RPMI8226 (cell line): ENCODE data around the gene AP1B1.
A peak's percentile ranks its signal among the peaks of the same experiment; 100 is the strongest.
"Not testable (repeated sequence)": the region's sequence is repeated elsewhere in the genome, so short reads cannot be mapped to it uniquely, and the experiment has no call there.

Source experiments
- DNase-seq: peaks from one replicate; pipeline ENCODE4 v3.0.0-alpha.2; 2015

Gene AP1B1

DNA sequence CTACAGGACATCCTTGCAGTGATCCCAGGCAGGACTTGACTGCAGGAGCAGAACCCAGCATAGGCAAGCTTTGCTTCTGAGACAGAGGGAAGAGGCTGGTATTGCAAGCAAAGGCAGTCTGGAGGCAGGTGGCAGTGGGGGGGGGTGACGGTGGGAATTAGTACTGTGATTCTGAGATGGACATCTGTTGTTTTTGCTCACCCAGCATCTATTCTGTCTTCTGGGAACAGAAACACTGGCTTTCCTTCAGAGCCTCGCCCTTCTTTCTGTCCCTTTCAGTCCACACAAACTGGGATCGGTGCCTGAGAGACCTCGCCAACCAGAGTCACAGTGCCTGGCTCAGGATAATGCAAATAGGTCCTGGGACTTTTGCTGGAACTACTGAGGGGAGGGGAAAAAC, 41.7 kb downstream of the AP1B1 start:
- no peak for DNase-seq

DNA sequence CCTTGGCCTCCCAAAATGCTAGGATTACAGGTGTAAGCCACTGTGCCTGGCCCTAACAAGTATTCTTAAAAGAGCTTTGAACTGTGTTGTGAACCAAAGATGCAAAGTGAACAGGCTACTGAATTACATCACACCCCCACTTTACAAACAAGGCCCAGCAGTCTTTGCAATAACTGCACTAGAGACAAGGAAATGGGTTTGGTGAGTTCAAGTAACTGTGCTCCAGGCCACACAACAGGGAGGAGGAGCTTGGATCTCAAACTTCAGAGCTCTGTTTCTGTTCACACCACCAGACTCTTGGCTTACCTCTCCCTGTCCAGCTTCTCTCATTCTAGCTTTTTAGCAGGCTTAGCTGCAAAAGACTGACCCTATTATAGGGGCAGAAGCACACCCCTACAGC, 42.4 kb downstream of the AP1B1 start:
- DNase-seq, result no peak

DNA sequence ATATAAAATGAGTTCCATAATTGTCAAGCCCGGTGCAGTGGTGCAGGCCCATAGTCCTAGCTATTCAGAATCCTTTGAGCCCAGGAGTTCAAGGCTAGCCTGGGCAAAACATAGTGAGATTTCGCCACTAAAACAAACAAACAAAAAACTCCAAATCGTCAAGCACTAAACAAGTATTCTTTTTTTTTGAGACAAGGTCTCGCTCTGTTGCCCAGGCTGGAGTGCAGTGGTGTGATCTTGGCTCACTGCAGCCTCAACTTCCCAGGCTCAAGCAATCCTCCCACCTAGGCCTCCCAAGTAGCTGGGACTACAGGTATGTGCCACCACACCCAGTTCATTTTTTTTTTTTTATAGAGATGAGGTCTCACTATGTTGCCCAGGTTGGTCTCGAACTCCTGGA, 43.5 kb downstream of the AP1B1 start:
- not testable (repeated sequence) for DNase-seq

DNA sequence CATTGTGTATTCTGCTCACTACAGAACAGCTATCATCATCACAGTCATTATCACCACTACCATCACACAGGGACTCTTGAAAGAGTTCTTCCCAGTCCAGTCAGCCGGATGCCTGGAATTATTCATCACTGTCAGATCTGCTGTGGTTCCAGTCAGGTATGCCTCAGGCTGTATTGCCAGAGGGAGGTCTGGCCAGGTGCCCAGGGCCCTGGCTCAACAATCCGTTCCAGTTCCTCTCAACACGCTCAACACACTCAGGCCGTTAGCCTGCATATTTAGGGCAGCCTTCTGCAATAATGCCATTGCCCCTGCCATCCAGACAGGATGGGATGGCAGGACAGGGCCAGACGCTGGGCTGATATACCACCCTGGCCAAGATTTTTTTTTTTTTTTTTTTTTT, 44.2 kb downstream of the AP1B1 start:
- peak; percentile 7 for DNase-seq

DNA sequence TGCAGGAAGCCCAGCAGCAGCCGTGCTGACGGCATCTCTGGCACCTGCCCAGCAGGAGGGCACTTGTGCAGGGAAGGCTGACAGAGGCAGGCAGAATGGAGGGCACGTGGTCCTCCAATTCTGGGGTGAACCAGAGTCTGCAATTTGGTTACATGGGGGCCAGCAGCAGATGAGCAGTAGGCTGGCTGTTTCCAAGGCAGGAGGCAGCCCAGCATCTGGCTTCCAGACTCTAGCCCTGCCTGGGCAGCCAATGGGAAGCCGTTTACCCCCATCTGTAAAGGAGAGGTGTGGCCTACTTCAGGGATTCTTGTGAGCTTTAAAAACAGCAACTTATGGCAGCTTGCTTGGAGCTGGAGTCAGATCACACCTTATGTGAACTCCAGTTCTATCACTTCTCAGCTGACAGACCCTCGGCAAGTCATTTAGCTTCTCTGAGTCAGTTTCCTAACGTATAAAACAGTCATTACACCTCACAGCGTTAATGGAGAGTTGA, 45.0 kb downstream of the AP1B1 start:
- no peak for DNase-seq

DNA sequence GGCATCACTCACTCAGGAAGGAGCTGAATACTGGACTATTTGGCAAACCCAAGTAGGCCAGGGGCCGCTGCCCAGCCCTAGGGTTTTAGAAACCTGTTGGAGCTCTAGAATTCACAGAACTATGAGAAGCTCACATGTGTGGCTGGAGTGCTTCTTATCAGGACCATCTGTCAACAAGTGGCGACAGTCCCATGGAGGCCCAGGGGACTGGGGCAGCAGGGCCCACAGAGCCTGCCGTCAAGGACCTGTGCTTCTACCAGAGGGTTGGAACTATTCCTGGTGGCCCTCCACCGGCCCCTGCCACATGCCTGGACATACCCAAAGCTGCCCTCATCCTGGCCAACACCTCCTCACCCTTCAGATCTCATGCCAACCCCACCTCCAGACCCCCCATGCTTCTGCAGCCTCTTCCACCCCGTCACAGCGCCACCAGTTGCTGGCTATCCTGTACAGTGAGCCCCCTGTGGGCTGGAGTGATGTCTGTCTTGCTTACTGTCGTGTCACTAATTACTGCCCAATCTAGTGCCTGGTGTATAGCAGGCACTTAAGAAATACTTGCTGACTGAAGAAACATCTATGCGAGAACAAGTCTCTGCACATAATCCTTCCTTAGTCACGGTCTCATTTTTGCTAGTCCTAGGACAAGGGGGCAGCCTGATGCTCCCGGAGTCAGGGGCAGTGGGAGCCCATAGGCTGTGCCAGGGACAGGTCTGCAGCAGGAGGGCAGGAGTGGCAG, 45.6 kb downstream of the AP1B1 start:
- DNase-seq, result no peak

DNA sequence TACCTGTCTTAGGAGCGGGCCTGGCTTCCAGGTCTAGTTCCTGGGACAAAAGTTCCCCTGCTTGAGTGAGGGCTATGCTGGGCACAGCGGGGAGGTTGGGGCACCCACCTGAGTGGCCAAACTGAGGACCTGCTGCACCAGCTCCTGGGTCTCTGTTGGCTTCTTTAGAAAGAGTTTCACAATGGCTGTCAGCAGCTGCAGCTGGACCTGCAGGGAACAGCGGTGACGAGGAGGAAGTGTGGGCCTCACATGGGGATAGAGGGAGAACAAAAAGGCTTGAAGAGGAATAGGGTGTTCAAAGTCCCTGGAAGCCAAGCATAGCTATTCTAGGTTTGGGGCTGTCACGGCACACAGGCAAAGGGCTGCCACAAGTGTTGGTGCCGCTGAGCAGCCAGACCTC, 46.2 kb downstream of the AP1B1 start:
- DNase-seq, result no peak

DNA sequence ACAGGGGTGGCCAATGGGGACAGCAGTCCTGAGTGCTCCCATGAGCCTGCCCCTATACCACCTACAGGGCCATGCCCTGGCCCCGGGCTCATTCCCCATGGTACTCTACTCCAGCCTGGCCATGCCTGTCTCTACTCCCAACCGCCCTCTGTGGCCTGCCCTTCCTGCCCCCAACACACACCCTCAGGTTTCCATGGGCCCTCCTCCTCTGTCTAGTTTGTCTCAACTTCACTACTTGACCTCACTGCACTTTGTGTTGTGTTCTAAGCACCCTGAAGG, 46.6 kb downstream of the AP1B1 start:
- DNase-seq, result no peak

DNA sequence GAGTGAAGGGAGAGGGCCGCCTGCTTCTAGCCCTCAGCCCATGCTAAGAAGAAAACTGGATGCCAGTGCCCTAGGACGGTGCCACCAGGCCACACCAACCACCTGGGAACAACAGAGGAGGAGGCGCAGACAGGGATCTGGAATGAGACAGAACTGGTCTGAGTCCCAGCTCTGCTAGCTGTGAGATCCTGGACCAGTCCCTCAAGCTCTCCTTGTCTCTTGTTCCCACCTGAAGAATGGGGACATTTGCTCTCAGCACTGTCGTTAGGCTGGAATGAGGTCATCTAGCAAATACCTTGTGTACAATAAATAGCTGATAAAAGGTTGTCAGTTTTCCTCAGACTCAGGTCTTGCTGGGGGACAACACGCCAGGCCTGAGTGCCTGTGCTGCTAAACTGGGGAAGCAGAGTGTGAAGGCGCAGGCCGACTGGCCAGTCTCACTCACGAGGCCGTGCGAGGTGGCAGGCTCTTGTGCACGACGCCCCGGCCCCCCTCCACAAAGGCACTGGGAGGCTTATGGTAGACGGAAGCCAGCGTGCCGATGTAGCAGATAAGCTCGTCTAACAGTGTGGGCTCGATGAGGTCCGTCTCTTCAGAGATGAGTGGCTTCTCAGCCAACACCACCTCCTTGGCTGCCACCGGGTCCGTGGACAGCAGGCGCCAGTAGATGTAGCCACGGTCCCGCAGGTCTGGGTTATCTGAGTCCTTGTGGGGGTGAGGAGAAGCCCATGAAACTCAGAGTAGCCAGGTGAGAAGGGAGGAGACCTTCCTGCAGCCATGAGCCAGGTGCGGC, 47.1 kb downstream of the AP1B1 start:
- DNase-seq, result no peak

DNA sequence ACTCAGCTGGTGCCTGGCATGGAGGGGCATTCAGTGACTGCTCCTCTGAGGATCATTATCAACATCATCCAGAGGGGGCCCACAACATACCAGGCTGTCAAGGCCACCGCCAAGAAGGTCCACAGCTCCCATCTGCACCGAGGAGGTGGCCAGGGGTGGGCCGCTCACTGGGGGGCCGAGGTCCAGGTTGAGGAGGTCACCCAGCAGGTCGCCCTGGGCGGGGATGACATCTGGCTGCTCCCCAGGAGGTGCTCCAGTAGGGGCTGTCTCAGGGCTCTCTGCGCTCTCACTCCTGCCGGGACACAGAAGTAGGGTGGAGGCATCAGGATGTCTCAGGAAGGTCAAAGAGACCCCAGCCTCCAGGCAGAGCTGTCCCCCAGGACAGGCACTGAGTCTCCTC, 47.8 kb downstream of the AP1B1 start:
- no peak for DNase-seq

DNA sequence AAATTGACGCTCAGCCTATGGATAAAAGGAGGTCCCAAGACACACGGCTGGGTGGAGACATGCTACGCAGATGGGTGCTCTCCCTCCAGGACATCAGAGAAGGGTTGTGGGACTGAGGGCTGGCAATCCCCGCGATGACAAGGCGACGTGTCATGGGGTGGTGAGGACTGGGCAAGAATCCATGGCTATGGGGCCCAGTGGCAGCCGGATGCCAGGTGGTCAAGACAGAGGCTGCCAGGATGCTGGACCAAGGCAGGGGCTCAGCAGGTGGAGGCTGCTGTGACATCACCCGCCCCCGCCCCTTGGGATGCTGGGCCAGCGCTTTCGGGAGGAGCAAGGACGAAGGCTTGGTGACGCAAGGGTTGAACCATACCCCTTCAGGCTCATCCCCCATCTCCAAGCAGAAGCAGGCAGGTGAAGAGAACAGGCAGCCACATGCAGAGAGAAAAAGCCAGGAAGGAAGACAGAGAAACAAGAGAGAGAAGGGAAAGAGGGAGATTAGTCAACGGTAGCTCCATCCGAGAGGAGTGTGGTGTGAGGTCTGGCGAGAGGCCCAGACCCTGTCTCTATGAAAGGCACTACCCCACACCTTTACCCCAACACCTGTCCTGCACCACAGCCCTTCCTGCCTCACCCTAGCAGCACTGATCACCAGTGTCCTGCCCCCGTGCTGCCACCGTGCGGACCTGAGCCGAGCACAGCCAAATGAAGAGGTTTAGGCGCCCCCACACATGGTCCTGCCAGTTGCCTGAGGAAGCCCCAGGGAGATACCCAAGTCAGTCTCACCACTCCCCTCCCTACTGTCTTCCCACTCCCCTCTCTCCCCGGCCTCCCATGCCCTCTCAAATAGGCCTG, 48.8 kb downstream of the AP1B1 start:
- DNase-seq, result no peak

DNA sequence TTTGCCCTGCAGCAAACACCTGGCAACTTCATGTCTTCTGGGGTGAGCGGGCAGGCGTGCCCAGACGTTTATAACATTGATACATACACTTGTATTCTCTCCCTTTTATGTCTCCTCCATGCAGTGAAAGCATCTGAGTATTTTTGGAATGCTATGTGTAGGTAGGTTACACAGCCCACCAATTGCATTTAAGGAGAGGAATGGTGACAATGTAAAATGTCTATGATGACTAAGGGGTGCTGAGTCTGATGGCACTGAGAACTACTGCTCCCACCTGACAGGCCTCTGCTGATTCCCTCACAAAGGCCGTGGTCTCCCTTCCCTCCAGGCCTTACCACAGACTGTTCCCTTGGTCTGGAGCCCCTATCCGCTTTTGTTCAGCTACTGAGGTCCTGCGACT, 50.0 kb downstream of the AP1B1 start:
- DNase-seq, result no peak

DNA sequence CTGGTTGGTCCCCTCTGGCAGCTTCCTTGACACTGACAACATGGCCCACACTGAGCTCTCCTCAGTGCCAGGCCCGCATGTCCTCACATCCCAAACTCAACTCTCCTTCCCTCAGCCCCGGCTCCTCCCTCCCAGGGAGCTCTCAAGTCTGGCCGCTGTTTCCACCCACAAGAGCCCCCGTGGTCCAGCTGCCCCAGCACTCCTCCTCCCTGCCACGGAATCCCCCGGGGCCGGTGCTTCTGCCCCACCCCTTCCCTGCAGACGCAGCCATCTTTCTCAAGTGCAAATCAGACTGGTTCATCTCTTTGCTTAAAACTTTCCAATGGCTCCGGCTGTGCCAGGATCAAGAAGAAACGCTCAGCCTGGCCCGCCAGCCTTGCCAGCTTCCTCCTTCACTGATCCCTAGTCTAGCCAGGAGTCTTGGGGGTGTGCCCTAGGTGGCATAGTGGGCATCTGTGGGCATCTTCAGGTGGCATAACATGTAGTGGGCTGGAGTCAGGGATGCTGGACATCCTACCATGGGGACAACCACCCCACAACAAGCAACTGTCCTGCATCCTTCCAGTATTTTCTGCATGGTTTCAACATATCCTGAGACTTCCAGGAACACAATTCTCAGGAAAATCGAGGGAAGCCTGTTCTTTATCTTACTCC, 50.6 kb downstream of the AP1B1 start:
- DNase-seq, result no peak

DNA sequence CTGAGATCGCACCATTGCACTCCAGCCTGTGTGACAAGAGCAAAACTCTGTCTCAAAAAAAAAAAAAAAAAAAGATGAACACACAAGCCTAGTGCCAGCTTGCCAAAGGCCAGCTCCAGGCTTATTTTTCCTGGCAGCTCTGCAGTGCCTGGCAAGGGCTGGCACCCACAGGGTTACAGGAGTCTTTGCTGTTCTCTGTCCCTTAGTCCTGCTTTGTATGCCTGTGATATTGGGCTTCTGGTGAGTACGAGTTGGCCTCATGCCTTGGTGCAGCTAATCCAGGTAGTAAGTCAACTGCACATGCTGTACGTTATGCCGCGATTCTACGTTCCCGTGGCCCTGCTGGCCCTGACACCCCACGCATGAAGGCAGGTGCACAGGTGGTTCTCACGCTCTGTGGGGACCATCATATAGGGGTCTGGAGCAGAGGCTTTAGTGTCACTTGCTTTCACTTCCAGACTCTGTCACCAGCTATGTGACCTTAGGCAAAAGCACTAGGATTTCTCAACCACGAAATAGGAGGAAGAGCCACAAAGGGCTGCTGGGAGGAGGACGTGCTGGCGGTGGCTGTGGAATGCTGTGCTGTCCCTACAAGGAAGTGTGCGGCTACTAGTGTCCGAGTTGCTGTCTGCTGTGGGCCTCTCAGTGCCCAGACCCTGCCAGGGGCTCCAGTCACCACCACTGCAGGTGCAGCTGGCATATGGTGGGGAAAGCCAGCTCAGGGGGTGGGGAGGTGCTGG, 51.4 kb downstream of the AP1B1 start:
- no peak for DNase-seq

DNA sequence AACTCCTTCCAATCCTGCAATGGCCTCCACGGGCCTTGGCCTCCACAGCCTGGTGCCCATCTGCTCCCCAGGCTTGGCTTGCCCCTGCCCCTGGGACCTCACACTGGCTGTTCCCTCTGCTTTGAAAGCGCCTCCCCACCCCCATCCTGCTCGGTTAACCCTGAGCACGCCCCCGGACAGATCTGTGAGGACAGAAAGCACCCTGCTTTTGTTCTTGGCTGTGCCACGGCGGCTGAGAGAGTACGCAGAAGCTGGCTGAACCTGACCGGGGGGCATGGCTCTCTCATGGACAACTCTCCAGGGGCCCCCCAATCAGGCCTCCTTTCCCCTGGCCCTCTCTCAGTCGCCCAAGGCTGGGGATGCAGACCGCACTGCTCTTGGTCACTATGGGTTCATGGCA, 52.7 kb downstream of the AP1B1 start:
- DNase-seq, result no peak

DNA sequence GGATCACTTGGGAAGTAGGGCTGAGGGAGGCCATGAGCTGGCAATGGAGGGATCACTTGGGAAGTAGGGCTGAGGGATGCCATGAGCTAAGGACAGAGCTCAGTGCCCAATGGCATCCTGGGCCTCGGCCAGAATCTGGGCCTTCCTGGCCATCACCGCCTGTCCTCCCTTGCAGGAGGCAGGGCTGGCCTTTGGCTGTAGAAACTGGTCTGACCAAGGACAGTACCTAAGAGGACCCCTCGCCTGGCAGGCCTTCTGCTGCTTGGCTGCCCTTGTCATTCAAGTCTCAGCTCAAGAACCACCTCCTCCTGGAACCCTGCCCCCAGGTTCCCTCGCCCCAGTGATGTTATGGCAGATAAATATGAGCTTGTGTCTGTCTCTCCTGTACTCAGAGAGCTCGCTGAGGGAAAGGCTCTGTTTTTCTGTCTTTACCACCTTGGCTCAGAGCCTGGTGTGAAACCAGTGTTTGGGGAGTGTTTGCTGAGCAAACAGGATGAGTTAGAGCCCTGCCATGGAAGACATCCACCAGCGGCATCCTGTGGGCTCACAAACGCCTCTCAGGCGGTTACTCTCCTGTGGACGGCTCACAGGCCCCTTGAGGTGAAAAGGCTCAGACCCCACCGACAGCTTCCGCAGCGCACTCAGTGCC, 53.5 kb downstream of the AP1B1 start:
- no peak for DNase-seq

DNA sequence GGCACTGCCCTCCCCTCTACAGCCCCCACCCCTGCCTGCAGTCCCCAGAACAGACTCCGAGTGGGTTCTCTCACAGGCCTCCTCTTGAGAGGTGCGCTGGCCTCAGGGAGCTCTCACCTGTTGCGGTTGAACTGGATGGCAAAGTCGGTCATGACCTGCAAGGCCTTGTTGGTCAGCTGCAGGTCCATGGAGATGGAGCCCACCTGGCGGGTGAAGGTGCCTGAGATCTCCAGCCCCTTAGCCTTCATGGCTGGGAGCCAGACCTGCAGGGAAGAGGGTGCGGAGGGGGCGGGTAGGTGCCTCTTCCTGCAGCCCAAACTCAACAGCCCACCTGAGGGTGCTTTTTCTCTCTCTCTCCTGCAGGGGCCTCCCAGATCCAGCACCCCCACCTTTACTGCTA, 54.2 kb downstream of the AP1B1 start:
- no peak for DNase-seq

DNA sequence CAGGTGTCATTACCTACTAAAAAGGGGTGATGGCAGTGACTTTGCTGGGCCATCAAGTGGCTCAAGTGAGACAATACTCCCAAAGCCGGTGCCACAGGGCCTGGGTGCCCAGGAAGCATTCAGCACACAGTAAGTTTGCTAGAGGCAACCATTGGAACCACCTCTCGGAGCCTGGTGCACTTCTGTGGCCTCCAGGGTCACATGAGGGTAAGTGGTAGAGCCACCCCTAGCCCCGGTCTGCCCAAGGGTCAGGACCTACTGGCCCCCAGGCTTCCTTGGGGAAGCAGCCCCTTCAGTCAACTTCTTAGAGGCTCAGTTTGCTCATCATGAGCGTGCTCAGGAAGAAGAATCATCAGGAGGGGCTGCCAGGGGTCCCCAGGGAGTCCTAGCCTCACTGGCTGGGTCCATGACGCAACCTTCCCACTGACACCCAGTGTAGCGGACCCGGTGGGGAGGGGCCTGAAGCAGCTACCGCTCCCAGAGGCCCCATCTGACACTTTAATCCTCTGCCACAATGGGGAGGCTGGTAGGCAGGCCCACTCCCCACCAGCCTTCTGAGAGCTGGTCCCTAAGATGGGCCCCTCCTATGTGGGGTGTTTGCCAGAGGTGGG, 55.4 kb downstream of the AP1B1 start:
- no peak for DNase-seq

DNA sequence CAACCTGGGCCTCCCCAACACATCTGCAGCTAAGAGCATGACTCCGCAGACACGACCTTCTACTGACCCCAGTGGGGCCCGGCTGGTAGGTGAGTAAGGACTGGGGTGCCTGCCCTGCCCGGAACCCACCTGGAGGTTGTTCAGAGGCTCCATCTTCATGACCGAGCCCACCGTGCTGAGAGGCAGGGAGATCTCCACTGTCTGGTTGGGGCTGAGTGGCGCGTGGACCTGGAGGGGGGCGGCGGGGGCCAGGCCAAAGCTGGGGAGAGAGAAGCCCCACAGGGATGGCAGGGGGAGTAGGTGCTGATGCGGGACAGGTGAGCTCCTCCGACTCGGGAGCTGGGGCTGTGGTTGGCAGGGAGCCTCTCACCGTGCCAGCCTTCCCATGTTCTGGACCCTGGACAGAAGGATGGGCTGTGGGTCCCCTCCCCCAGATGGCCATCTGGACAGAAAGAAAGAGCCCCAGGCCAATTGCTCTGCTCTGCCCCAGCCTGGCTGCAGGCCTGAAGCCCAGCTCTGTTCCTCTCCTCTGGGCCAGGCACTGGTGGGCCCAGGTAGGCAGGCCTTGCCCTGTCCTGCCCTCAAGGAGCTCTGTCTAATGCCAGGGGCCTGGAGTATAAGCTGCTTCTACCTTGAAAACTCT, 56.6 kb downstream of the AP1B1 start:
- no peak for DNase-seq

DNA sequence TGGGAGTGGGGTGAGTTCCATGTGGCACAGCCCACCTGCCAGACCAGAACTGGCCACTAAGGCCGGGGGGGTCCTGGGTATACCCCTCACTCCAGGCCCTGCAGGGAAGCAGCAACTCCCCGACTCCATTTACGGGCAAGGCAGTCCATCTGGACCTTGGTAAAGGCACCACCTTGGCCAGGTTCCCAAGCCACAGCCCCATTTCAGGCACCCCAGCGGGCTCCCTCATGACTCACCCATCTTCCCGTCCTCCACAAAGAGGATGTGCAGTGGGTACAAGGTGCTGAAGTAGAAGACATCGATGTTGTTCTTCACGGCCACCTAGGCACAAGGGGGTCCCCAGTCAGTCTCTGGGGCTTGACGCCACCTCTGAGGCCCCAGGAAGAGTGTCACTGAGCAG, 57.2 kb downstream of the AP1B1 start:
- DNase-seq, result no peak

DNA sequence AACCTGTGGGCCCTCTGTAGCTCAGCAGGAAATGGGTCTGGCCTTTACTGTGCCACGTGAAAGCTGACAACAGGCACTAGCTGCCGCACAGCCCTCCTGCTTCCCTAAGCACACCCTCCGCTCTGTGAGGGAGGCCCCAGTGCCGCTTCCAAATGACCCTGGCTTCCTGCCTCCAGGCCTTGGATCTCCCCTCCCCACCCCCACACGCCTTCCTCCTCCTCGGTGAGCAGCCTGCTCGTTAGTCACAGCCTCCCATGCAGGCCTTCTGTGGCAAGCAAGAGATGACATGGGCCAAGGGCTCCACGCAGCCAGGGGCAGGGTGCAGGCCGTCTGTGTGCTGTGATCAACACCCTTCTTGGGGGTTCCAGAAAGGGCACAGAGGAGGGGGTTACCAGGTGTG, 57.6 kb downstream of the AP1B1 start:
- DNase-seq, result no peak
